Measurements from ENCODE around the gene SNCAIP. TPM values are rescaled to one million over a fixed set of nuclear protein-coding genes. Genes with fewer than 3 reads are reported as not detected.

Gene SNCAIP
- polyA plus RNA-seq, 1 experiment: 12.3 TPM

- ChIA-PET POLR2A (no interaction called here), CTCF (interaction anchor here (0.6 to 1.7 kb wide), 4 partner anchors 9 to 115 kb away, joined by 3 to 8 read pairs (median 4); no protein-coding TSS in a partner anchor)
- Histone ChIP-seq H3K9me3 (ENCODE audit: control insufficient read depth, insufficient read depth, low read length) (no peaks in the 10 kb centered on the region), H3K27ac (ENCODE audit: low read depth, low read length) (no peak overlapping the region), H3K27me3 (ENCODE audit: control insufficient read depth, insufficient read depth, low read length) (no peaks in the 10 kb centered on the region), H3K4me3 (ENCODE audit: low read depth, low read length) (no peak overlapping the region)
- DNase-seq (ENCODE audit: low read depth, low spot score): no peak
- no peak for TF ChIP-seq CTCF (IDR thresholded peaks at IDR 0.05; ENCODE audit: low read depth, low read length)
Observed at GRCh38 chr5:122301016-122301415, 11.0 kb upstream of the SNCAIP start.

DNA sequence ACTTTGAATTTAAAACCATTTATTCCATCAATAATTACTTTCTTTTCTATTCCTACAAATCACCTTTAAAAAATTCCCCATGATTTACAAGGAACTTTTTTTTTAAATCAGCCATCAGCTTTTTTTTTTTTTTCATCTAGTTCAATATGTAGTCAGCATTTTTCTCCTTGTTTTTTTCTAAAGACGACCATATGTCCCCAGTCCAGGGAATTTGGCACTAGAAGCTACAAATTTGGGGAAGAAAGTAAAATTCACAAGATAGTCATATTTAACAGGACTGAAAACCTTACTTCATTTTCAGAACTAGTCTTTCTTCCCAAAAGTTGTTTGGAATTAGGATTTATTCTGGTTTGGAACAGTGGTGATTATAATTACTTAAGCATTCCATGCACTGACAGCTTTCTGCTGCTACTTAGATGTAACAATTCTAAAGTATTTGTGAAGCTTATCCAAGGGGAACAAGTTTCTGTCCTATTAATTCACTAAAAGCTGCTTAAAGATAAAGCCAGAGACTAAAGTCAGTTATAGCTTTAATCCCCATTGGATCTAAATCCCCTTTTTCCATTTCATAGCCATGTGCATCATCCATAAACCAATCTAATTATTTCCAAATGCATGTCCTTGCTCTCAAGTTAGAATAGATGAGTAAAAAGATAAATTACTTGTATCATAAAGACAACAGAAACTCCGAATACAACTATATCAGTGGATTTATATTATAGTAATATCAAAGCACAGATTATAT is 7.4 kb upstream of the SNCAIP start:
- TF ChIP-seq CTCF (IDR thresholded peaks at IDR 0.05; ENCODE audit: low read depth, low read length): no peak
- ChIA-PET CTCF (interaction anchor here (0.7 to 1.7 kb wide), 2 partner anchors 108 to 538 kb away, joined by 3 to 10 read pairs; no protein-coding TSS in a partner anchor), POLR2A (no interaction called here)
- Histone ChIP-seq H3K27ac (ENCODE audit: low read depth, low read length) (no peak overlapping the region), H3K9me3 (ENCODE audit: control insufficient read depth, insufficient read depth, low read length) (no peaks in the 10 kb centered on the region), H3K4me3 (ENCODE audit: low read depth, low read length) (no peak overlapping the region), H3K27me3 (ENCODE audit: control insufficient read depth, insufficient read depth, low read length) (no peaks in the 10 kb centered on the region)
- DNase-seq (ENCODE audit: low read depth, low spot score): no peak

- TF ChIP-seq CTCF (IDR thresholded peaks at IDR 0.05; ENCODE audit: low read depth, low read length): no peak
- ChIA-PET CTCF (interaction anchor here (1.0 kb wide), 1 partner anchor 11 kb away, joined by 3 read pairs; no protein-coding TSS in a partner anchor), POLR2A (no interaction called here)
- H3K27me3 ChIP-seq (ENCODE audit: control insufficient read depth, insufficient read depth, low read length): no peaks in the 10 kb centered on the region
- H3K4me3 ChIP-seq (ENCODE audit: low read depth, low read length): no peak overlapping the region
- H3K27ac ChIP-seq (ENCODE audit: low read depth, low read length): no peak overlapping the region
- no peak for DNase-seq (ENCODE audit: low read depth, low spot score)
- H3K9me3 ChIP-seq (ENCODE audit: control insufficient read depth, insufficient read depth, low read length): no peaks in the 10 kb centered on the region
Observed at GRCh38 chr5:122306461-122306860, 5.6 kb upstream of the SNCAIP start.

DNA sequence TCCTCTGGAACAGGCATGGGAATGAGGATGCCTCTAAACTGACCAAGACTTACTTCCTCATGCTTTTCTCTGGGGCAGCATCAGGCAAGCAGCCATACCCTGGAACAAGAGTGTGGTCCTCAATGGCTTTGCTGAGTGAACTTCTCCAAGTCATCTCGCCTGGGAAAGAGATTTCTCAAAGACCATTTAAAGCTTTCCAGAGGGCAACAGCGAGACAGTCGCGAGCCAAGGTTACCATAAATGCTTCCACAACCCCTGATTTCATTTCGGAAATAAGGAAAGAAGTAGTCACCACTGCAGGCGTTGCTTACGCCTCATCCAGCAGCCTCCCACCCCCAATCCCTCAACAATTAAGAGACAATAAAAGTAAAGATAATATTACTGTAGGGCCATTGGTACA is 1.1 kb upstream of the SNCAIP start:
- H3K4me3 ChIP-seq (ENCODE audit: low read depth, low read length): no peak overlapping the region; the same call in 1 of the 2 replicates
- H3K9me3 ChIP-seq (ENCODE audit: control insufficient read depth, insufficient read depth, low read length): no peaks in the 10 kb centered on the region; the same call in none of the 2 replicates
- no peaks in the 10 kb centered on the region for H3K27me3 ChIP-seq (ENCODE audit: control insufficient read depth, insufficient read depth, low read length)
- TF ChIP-seq CTCF (IDR thresholded peaks at IDR 0.05; ENCODE audit: low read depth, low read length): no peak
- CTCF ChIA-PET: interaction anchor here (0.6 to 0.9 kb wide), 2 partner anchors 104 to 115 kb away, joined by 3 to 4 read pairs; no protein-coding TSS in a partner anchor
- no peak overlapping the region for H3K27ac ChIP-seq (ENCODE audit: low read depth, low read length)
- POLR2A ChIA-PET: interaction anchor here (0.6 to 0.7 kb wide), 2 partner anchors 81 to 141 kb away, joined by 3 read pairs; no protein-coding TSS in a partner anchor
- DNase-seq (ENCODE audit: low read depth, low spot score): no peak

DNA sequence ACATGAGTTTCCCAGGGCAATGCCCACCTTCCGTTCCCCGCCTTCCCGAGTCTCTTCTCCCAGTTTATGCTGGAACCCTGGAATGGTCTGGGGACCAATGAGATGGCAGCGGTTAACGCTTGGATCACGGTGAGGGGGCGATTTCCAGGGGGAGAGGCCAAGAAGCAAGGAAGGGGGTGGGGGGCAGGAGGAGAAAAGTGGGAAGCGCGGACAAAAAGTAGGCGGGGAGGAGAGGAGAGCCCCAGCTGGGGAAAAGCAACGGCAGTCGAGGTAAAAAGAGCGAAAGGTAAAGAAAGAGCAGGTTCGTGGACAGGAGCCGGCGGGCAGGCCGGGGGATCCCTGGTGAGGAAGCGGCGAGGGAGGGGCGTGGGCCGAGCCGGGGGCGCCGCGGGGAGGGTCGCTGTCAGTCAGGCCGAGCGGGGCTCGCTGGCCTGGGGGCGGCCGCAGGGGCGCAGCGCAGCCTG is 508 bp upstream of the SNCAIP start:
- Histone ChIP-seq H3K4me3 (ENCODE audit: low read depth, low read length) (peak overlapping the region; percentile 75), H3K27ac (ENCODE audit: low read depth, low read length) (no peak overlapping the region), H3K27me3 (ENCODE audit: control insufficient read depth, insufficient read depth, low read length) (no peaks in the 10 kb centered on the region), H3K9me3 (ENCODE audit: control insufficient read depth, insufficient read depth, low read length) (no peaks in the 10 kb centered on the region; the same call in none of the 2 replicates)
- POLR2A ChIA-PET: interaction anchor here (0.6 to 0.7 kb wide), 2 partner anchors 80 to 141 kb away, joined by 3 read pairs; no protein-coding TSS in a partner anchor
- no peak for TF ChIP-seq CTCF (IDR thresholded peaks at IDR 0.05; ENCODE audit: low read depth, low read length)
- CTCF ChIA-PET: interaction anchor here (0.6 to 0.9 kb wide), 2 partner anchors 104 to 116 kb away, joined by 3 to 4 read pairs; no protein-coding TSS in a partner anchor
- DNase-seq (ENCODE audit: low read depth, low spot score): no peak
